SK-N-SH (cell line): ENCODE data around the gene CFAP43.

ENCODE experiments used
- CTCF ChIP-seq: fragments of 200-600 bp; sonication (generic); IDR thresholded peaks from 2 replicates; pipeline ENCODE4 v1.6.1; 2017; ENCODE audit warnings: antibody characterized with exemption, mild to moderate bottlenecking, moderate library complexity
- FOXM1 ChIP-seq: IDR thresholded peaks from 2 replicates; pipeline ENCODE4 v1.4.0; 2012; ENCODE audit warnings: low read depth, mild to moderate bottlenecking
- JUND ChIP-seq: IDR thresholded peaks from 2 replicates; pipeline ENCODE4 v1.4.0; 2012
- MAX ChIP-seq: IDR thresholded peaks from 2 replicates; pipeline ENCODE4 v1.4.0; 2012; ENCODE audit warnings: low read depth
- POLR2AphosphoS5 ChIP-seq: IDR thresholded peaks from 2 replicates; pipeline ENCODE4 v1.6.1; 2012; ENCODE audit warnings: low read depth, low read length
- REST ChIP-seq: IDR thresholded peaks from 2 replicates; pipeline ENCODE4 v1.6.1; 2012; ENCODE audit warnings: mild to moderate bottlenecking, low read depth, low read length, moderate library complexity
- SMC3 ChIP-seq: IDR thresholded peaks from 2 replicates; pipeline ENCODE4 v1.6.1; 2012; ENCODE audit warnings: low read depth, low read length, improper control_type of control experiment
- YY1 ChIP-seq: IDR thresholded peaks from 2 replicates; pipeline ENCODE4 v1.4.0; 2012; ENCODE audit warnings: low read depth, mild to moderate bottlenecking

GRCh38 chr10:104117839-104118323, 114.3 kb downstream of the CFAP43 start:
- TF ChIP-seq CTCF (no peak), YY1 (no peak), POLR2AphosphoS5 (no peak), REST (no peak), JUND (no peak), MAX (no peak), FOXM1 (no peak), SMC3 (no peak)
